WI38 (cell line): ENCODE results near the gene SEMA4A.

ENCODE experiments used
- H3K4me3 ChIP-seq: 2 replicates; pipeline ENCODE4 v1.5.1; 2011; ENCODE audit warnings: low read depth, mild to moderate bottlenecking, control low read depth, low read length
- TF ChIP-seq, protein P1 (sequence below): IDR thresholded peaks from 2 replicates; pipeline ENCODE4 v1.5.1; 2012; ENCODE audit warnings: low read depth, mild to moderate bottlenecking, control low read depth, low read length

The SEMA4A gene

DNA sequence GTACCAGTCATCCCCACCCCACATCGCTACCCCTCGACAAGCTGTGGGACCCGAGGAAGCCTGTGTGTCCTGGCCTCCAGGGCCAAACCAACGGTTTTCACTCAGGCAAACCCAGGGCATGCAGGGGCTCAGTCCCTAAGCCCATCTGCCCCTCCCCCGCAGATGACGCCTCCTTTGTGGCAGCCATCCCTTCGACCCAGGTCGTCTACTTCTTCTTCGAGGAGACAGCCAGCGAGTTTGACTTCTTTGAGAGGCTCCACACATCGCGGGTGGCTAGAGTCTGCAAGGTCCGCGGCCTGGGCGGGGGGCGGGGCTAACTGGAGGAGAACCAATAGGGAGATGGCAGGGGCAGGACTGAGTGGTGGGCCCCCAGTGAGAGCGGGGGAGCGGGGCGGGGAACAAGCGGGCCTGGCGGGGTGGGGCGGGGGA, 7.4 kb downstream of the SEMA4A start:
- TF ChIP-seq, protein P1, sequence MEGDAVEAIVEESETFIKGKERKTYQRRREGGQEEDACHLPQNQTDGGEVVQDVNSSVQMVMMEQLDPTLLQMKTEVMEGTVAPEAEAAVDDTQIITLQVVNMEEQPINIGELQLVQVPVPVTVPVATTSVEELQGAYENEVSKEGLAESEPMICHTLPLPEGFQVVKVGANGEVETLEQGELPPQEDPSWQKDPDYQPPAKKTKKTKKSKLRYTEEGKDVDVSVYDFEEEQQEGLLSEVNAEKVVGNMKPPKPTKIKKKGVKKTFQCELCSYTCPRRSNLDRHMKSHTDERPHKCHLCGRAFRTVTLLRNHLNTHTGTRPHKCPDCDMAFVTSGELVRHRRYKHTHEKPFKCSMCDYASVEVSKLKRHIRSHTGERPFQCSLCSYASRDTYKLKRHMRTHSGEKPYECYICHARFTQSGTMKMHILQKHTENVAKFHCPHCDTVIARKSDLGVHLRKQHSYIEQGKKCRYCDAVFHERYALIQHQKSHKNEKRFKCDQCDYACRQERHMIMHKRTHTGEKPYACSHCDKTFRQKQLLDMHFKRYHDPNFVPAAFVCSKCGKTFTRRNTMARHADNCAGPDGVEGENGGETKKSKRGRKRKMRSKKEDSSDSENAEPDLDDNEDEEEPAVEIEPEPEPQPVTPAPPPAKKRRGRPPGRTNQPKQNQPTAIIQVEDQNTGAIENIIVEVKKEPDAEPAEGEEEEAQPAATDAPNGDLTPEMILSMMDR = no peak
- peak overlapping the region; percentile 39 for H3K4me3 ChIP-seq

DNA sequence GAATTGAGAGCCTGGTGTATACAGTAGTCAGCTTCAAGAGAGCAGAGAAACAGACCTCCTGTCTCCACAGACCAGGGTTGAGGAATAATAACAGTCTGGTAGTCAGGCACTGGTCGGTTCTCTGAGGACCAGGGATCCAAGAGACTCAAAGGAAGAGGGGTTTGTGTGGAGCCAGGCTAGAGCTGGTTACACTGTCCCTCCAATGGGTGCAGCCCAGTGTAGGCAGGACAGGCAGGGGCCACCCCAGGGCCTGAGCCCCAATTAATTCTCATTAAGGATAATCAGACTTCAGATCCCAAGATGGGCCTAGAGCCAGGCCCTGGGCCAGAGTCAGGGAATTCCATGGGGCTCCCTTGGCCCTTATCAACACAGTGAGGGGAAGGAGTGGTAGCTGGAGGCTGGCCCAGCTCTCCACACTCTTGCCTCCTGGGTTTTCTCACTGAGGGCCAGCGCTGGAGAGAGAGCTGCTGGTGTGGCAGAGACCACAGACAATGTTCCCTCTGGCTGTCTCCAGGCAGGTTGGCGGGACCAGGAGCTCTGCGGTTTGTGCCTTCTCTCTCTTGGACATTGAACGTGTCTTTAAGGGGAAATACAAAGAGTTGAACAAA, 9.1 kb downstream of the SEMA4A start:
- H3K4me3 ChIP-seq = no peak overlapping the region
- TF ChIP-seq, protein P1 = no peak

DNA sequence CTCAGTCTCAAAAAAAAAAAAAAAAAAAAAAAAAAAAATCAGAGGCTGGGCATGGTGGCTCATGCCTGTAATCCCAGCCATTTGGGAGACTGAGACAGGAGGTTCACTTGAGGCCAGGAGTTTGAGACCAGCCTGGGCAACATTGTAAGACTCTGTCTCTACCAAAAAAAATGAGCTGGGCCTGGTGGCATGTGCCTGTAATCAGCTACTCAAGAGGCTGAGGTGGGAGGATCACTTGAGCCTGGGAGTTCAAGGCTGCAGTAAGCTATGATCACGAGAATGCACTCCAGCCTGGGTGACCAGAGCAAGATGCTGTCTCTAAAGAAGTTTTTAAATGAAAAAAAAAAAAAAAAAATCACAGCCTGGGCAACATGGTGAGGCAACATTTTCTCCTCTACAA, 10.3 kb downstream of the SEMA4A start:
- TF ChIP-seq, protein P1 = no peak
- H3K4me3 ChIP-seq = no peak overlapping the region

DNA sequence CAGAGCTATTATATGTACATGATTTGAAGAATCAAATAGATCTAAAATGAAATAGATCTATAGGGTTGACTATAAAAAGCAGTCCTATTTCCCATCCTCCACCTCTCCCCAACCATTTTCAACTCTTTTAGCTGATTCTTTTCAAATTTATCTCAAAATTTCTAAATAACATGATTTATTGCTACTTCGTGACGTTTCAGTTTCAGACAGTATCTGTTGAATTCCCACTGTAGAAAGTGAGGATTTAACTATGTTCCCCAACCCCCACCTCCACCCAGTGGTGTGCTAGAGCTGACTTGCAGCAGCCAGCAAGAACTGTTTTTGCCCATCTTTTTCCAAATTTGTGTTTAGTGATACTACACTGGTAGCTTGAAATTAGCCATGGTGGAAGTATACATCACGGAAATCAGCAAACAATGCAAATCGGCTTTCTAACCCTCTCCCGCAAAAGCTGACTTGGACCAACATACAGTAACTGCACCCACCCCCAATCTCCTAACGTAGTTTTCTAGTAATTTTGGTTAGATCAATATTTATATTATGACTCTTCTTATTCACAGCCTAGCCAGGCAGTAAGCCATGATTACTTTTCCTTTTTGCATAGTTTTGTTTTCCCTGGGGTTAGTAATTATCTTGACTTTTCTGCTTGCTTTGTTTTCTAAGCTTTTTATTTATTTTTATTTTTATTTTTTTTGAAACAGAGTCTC, 10.9 kb downstream of the SEMA4A start:
- TF ChIP-seq, protein P1 = no peak
- H3K4me3 ChIP-seq = no peak overlapping the region

DNA sequence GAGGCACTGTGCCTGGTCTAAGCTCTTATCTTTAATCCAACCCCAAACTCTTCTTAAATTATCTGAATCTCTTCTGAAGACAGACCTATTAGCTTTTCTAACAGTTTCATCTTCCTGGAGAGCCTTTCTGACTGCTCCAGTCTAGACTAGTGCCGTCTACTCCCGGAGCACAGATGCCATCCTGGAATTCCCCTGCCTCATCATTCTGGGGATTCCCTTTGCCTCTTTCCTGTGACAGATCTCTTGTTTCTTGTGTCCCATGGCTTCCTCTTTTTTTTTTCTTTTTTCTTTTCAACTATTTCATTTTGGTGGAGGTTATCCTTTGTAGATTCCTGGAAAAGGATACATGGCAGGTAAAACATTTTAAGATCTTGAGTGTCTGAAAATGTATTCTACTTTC, 11.7 kb downstream of the SEMA4A start:
- TF ChIP-seq, protein P1 = no peak
- H3K4me3 ChIP-seq = no peak overlapping the region

DNA sequence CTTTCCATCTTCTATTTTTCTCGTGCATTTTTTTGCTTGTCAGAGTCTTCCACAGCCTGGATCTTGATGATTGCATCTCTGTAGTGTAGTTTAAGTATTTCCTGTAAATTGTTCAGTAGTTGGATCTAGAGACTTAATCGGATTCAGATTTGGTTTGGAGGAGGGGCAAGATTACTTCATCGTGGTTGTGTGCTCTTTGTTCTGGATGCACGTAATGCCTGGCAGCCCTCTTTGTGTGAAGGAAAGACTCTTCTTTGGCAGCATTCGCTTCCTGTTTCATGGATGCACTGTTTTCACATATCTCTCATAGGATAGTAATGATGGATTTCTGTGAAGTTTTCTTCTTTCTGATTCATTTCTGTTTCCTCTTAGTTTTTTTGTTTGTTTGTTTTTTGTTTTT, 14.2 kb downstream of the SEMA4A start:
- H3K4me3 ChIP-seq = no peak overlapping the region
- TF ChIP-seq, protein P1 = no peak

DNA sequence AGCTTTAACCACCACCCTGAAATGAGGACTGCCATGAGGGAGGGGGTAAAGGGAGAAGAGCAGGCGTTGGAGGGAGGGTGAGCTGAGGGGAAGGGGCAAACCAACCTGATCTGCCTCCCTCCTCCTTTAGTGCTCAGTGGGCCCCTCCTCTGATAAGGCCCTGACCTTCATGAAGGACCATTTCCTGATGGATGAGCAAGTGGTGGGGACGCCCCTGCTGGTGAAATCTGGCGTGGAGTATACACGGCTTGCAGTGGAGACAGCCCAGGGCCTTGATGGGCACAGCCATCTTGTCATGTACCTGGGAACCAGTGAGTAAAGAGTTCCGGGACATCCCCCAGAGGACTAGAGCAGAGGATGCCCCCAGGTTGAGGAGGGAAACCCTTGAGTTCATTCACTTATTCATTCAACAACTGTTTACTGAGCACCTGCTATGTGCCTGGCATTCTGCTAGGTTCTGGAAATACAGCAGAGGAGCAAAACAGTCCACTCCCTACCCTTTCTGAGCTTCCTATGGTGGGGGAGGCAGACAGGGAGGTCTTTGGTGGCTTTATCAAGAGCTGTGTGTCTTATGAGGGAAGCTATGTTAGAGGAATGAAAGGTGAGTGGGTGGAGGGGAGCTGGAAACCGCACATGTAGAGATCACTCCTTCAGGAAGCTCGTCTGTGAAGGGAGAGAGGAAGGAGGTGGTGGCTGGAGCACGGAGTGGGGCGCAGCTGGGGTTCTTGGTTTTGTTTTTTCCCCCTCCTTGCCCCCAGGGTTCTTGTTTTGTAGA, 19.5 kb downstream of the SEMA4A start:
- no peak overlapping the region for H3K4me3 ChIP-seq
- TF ChIP-seq, protein P1 = no peak
